Measurements from ENCODE around the gene ULK3.

Gene ULK3

DNA sequence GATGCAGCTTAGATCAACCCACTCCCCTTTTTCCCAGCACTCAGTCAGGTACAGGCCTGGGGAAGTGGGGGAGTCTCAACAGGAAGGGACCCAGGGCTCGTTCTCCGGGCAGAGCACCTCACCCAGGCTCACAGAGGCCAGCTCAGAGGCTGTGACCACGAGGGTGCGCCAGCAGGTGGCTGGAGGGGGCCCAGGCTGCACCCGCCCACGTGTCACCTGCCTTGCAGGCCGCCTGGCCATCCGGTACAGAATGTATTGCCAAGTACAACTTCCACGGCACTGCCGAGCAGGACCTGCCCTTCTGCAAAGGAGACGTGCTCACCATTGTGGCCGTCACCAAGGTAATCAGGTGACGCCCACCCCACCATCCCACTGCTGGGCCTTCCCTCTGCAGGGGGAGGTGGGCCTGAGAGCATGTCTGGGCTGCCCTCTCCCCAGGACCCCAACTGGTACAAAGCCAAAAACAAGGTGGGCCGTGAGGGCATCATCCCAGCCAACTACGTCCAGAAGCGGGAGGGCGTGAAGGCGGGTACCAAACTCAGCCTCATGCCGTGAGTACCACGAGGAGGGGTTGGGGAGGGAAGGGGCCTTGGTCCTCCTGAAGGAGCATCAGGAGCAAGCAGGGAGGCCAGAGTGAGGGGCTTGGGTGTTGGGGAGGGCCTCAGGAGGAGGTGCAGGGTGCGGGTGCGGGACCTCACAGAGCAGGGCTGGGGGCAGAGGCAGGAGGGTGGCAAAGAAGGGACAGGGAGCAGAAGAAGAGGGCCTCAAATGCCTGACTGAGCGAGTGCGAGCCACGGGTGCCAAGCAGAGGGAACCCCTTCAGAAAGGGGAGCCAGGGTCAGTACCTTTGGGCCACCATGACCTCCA lies 44.3 kb downstream of the ULK3 start:
- no peak for ATAC-seq

DNA sequence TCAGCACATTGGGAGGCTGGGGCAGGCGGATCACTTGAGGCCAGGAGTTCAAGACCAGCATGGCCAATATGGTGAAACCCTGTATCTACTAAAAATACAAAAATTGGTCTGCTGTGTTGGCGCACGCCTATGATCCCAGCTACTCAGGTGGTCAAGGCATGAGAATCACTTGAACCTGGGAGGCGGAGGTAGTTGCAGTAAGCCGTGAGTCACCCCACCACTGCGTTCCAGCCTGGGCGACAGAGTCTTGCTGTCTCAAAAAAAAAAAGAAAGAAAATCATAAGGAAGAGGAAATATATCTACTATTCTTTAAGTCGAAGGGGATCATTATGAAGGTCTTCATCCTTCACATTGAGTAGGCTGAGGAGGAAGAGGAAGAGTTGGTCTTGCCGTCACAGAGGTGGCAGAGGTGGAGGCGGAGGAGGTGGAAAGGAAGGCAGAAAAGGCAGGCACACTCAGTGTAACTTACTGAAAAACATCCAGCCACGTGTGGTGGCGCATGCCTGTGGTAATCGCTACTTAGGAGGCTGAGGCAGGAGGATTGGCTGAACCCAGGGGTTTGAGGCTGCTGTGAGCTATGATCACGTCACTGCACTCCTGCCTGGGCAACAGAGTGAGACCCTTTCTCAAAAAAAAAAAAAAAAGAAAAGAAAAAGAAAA lies 46.9 kb downstream of the ULK3 start:
- ATAC-seq = peak; percentile 26 to 37

DNA sequence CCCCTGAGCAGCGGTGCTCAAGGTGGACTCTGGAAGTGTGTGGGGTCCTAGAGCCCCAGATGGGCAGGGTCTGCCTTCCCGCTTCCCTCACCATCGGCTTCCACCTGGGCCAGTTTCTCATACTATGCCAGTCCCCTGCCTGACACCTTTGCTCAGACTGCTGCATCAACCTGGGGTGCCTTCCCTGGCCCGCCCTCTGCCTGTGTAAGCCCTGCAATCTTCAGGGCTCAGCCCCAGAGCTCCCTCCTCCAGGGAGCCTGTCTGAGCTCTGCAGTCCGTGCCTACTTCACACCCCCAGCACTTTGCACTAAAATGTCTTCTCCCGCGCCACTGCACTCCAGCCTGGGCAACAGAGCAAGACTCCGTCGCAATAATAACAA lies 48.0 kb downstream of the ULK3 start:
- ATAC-seq = no peak

DNA sequence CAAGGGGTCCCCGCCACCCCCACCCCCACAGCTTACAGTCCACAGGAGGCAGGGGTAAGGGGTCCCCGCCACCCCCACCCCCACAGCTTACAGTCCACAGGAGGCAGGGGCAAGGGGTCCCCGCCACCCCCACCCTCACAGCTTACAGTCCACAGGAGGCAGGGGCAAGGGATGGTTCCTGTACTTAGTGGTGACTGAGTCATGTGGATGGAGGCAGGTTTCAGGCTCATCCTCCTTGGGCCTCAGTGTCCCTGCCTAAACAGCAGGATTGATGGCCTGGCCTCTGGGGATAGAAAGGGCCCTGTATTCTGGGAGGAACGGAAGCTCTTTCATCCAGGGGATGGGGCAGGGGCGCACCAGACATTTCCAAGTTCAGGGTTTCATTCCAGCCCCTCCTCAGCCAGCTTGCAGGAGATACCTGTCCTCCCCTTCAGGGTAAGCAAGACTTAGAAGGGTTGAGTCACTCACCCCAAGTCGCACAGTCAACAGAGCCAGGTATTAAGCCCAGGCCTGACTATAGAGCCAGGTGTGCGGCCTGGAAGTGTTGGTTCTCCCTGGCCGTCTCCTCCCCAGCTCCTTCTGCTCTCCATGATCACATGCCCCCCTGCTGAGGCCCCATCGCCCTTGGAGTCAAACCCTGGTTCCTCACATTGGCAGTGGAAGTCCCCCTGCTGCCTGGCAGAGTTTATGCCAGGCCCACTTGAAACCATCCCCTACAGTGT lies 48.5 kb downstream of the ULK3 start:
- peak in 1 of 2 donors; percentile 45 for ATAC-seq

DNA sequence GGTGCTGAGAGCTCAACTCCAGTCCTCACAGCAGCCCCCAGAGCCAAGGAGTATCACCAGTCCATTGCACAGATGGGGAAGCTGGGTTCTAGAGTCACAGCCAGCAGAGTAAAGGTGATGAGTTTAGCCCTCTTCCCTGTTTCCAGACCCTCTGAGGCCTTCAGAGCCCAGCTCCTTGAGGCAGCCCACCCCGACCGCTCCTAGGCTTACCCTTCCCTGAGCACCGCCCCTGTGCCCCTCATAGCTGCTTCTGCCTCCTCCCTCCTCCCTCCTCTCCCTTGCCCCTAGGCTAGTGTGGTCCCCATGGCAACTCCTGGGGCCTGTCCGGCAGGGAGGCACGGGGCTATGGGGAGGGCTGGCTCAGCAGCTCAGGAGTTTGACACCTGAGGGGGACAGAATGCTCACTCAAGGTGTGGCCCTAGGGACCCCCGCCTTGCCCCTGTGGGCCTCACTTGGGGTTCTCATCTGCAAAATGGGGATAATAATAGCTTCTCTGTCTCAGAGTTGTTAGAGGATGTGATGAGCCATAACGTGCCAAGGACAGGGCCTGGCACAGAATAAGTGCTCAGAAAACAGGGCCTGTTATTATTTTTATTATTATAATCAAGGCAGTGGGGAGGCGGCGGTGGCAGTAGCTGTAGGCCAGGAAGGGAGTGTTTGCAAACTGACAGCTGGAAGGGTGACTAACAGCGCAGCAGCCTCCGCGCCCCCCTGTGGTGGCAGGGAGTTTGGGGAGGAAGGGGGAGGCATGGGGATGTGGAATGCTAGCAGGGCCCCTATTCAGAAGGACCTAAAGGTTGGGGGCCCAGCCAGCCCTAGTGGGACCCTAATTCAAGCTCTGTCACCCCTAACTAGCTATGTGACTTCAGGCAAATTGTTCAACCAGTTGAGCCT lies 49.6 kb downstream of the ULK3 start:
- peak; percentile 39 for ATAC-seq

DNA sequence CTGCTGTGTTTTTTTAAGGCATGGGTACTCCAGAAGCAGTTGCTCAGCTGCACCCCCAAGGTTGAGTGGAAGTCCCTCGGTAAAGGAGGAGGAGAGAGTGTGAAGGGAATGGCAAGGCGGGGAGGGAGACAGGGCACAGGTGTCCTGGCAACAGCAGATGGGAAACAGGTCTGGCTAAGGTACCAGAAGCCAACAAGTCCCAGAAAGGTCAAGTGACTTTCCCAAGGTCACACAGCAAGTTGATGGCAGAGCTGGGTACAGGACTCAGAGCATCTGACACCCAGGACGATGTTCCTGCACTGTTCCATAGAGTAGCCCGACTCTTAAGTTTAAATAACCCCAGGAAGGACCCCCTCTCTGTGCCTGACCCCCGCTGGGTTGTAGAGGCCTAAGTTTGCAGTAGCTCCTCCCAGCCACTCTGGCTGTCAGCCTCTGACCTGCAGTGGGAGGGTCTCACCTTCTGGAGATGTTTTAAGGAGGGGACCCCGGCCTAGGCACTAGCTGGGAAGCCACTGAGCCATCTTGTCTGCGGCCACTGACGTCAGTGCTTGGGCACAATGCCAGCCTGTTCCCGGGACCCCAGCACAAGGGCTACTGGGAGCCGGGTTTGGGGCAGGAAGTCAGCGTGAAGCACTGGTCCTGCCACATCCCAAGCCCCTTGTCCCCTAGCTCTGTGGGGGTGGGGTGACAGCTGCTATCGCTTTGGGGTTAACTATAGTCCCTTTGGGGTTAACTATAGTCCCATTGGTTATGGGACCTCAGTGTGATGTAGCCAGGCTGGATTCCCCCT lies 50.5 kb downstream of the ULK3 start:
- no peak for ATAC-seq

DNA sequence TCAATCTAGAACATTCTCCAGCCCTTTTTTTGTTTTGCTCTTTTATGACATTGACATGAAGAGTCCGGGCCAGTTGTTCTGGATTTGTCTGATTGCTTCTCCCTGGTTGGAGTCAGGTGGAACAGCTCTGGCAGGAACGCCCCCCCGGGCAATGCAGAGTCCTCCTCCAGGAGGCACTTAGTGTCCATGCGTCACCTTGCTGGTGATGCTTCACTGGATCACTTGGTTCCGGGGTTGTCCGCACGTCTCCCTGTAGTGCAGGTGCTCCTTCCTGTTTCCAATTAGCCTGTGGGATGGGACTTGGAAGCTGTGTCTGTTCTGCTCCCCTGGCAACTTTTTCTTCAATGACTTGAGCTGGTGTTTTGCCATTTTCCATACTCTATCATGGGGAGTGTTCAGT lies 51.3 kb downstream of the ULK3 start:
- ATAC-seq = no peak

DNA sequence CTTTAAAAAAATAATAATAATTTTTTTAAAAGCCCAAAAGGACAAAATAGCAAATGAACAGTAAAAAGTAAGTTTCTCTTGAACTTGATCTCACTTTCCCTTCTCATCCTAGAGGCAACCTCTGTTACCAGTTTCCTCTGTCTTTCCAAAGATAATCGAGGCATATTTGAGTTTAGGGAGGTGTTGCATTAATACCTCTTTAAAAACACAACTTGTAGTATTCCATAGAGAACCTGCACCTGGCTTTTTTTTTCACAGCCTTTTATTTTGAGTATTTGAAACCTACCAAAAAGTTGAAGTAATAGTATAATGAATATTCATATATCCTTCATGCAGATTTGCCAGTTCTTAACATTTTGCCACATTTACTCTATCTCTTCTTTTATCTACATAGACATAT lies 51.9 kb downstream of the ULK3 start:
- no peak for ATAC-seq

DNA sequence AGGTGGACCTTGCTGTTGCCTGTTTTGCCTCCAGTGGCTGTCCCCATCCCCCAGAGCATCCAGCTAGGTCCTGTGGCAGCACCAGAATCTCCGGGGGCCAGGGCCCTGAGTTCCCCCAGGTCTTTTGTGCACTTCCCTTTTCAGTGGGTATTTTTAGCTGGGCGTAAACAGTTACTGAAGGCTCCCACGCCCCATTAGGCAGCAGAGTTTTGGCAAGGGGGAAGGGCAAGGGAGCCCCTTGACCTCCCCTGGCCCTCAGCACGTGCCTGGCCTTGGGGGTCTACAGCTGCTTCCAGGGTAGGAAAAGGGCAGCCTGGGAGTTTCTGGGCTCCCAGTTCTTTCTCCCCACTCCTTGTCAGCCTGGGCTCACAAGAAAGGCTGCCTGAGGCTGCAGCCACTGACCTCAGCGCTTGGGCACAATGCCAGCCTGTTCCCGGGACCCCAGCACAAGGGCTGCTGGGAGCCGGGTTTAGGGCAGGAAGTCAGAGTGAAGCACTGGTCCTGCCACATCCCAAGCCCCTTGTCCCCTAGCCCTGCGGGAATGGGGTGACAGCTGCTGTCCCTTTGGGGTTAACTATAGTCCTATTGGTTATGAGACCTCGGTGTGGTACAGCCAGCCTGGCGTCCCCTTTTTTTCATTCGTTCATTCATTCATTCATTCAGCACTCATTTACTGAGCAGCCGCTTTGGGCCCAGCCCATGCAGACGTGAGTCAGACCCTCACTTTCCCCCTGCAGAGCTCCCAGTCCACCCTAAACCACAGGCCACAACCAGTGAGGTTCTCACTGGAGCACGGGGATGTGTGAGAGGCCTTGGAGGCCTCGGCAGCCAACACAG lies 52.7 kb downstream of the ULK3 start:
- ATAC-seq = peak in 1 of 2 donors; percentile 9

DNA sequence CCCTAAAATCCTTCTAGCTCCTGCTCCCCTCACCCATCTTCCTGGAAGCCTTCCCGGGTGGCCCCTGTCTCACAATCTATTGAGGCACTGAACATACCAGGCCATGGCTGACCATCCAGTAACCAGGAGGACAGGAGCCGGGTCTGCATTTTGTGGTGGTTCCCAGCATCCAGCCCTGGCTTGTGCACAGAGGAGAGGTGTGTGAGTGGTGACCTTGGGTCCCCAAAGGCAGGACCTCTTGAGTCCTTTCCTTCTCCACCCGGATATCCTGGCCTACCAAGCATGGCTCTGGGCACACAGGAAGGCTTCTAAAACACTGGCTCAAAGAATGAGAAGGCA lies 53.2 kb downstream of the ULK3 start:
- ATAC-seq = no peak

DNA sequence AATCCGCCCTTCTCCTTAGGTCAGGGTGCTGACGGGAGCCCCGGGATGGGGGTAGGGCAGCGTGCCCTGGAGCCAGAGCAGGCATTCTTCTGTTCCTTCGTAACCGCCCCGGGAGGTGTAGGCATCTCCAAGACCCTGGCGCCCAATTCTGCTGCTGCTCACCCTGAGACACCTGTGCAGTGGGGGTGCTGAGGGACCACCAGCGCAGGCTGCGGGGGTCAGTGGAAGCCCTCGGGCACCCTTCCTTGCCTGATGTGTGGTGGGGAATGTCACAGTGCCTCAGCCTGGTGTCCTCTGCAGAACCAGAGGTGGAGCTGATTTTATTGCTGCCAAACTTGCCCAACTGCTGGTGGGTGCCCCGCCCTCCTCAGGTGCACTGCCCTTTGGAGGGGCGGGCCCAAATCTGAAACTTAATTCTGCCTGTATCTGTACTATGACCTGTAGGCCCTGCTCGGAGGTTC lies 53.8 kb downstream of the ULK3 start:
- no peak for ATAC-seq

DNA sequence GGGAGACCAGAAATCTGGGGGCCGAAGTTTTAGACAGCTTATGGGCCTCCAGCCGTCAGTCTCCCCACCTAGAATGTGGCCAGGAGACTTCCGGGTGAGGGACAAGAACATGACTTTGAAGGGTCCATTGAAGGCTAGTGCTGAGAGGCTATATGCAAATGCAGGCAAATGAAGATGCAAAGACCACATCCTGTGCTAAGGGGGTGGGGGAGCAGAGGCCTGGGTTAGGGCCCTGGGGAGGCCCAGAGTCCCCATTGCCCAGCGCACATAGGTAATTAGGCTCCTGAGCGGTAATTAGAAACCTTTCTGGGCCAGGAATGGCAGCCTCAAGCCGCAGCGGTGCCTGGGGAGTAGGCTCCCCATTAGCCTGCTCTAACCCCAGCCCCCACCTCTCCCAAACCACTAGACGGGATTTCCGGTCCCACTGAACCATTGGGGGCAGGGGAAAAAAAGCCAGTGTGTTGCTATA lies 54.2 kb downstream of the ULK3 start:
- ATAC-seq = peak; percentile 5 to 6

DNA sequence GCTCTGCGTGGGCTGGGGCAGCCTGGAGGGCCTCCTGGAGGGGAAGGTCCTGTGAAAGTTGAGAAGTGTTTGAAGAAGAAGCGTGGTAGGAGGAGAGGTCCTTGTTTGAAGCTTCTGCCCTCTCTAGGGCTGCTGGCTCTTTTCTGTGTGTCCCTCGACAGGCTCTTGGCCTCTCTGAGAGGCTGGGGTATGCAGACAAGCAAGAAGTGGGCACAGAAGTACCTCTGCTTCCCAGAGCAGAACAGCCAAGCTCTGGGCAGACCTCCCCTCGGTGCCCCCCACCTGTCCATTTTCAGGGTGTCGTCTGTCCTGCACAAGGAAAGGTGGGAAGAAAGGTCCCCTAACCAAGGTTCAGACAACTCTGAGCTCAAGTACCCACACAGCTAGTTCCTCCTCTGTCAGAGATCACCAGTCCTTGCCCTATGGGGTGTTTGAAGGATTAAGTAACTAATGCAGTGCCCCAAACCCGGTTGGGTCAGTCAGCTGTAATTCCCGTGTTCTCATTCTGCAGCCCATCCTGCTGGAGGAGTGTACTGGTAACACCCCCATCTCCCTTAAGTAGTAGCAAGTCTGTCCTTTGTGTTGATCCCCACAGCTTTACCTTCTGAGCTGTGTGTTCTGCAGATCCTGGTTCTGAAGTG lies 54.8 kb downstream of the ULK3 start:
- ATAC-seq = no peak

DNA sequence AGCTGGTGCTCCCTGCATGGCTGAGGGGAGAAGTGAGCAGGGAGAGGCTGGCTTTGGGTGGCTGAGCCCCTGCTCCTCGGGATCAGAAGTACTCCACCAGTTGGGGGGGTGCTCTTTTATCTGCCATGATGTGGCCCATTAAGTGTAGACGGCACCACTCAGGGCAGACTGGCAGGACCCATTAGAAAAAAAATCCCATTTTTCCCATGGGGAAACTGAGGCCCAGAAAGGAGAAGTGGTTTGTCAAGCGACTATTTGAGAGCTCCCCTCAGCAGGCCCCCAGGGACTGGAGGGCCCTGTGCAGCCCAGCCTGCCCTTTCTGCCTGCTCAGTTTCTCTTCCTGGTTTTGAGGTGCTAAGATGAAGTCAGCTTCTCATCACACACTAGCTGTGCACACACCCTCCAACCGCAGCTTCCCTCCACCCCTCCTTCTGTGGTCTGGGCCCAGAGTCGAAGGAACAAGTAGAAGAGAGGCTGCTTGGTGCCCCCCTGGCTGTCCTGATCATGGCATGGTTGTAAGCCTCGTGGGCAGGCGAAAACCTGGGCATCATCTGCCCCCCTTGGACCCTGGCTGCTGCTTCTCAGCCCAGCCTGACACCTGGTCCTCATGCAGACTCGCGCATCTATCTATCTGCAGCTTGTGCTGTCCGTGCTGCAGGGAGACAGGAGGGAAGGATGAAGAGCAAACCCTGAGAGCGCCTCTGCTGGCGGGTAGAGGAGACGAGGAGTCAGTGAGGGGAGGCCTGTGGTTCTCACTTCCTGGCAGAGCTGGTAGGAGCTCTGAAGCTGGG lies 55.5 kb downstream of the ULK3 start:
- ATAC-seq = peak; percentile 78 to 81

DNA sequence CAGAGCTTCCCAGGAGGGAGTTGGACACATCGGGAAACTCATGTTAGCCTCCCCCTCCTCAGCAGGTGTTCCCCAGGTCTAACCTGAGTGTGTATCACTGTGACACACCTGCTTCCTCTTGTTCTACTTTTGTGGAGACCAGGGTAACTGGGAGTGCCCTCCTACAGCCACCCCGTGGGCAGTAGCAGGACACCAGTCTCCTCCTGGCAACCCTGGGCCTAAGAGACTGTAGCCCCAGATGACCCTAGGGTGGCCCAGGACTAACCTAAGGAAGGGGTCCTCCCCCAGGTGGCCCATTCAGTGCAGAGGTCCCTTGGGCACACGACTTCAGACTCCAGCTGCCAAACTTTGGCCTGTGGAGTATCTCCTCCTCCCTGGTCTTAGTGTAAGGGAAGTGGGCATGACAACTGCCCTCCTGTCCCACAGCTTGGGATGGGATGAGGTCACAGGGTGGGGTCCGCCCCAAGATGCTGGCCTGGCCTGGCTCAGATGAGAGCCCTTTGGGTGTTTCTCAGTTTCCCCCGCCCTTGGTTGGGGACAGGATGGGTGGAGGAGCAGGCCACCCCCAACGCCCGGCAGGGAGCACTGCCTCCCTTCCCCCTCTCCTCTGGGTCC lies 56.3 kb downstream of the ULK3 start:
- no peak for ATAC-seq

Measured in activated CD4-positive, CD25-positive, alpha-beta regulatory T cell treated with anti-CD3 and anti-CD28 coated beads, Interleukin-2, amount 50 U/mL, for 24 hours (primary cell).